B cell (primary cell): ENCODE data around the gene FBLN2. TPM values are rescaled to one million over a fixed set of nuclear protein-coding genes. Genes with fewer than 3 reads are reported as not detected.

Source experiments
- ATAC-seq: fragments of 200-7000 bp; cut with Tn5 transposase; one replicate; pipeline ENCODE4 v1.10.0; 2021; ENCODE audit warnings: low read depth, mild to moderate bottlenecking, moderate number of reproducible peaks, moderate library complexity
- CTCF ChIA-PET: fragments of 350-600 bp; sonication (Branson Sonifier 250); formaldehyde crosslinking; loops from one replicate; lab custom pipeline; 2021; ENCODE audit warnings: antibody characterized with exemption, inconsistent platforms; lab: Charles Lee
- POLR2A ChIA-PET: fragments of 350-600 bp; sonication (Branson Sonifier 250); formaldehyde crosslinking; loops from one replicate; lab custom pipeline; 2021; ENCODE audit warnings: antibody characterized with exemption; lab: Charles Lee
- DNase-seq: peaks from one replicate; pipeline ENCODE4 v3.0.0; 2013
- H2AFZ ChIP-seq: 2 replicates; pipeline ENCODE4 v1.6.1; 2012; ENCODE audit warnings: mild to moderate bottlenecking, low read depth, low read length; ENCODE audit not compliant: insufficient read depth, poor library complexity, severe bottlenecking
- H3K27ac ChIP-seq, 2 donors: 1 replicate in 1 of 2; 2 replicates in 1 of 2; pipeline ENCODE4 v1.5.1; 2012 to 2013; ENCODE audit warnings: low read length in 2 of 2, mild to moderate bottlenecking in 2 of 2, moderate library complexity in 1 of 2
- H3K27me3 ChIP-seq, 4 experiments: fragments of 200-600 bp in 1 of 4; sonication (generic) in 1 of 4; replicated peaks in 1 of 4; 1 replicate in 2 of 4; 2 replicates in 2 of 4; pipeline versions ENCODE4 v1.6.1 to v1.7.0; 2013 to 2016; ENCODE audit warnings: low read length in 3 of 4, mild to moderate bottlenecking in 2 of 4, mixed read lengths in 1 of 4, moderate library complexity in 1 of 4; ENCODE audit not compliant: insufficient read depth in 4 of 4, control insufficient read depth in 3 of 4; ENCODE audit errors: control extremely low read depth in 1 of 4
- H3K36me3 ChIP-seq, 2 experiments: replicated peaks in 1 of 2; 1 replicate in 1 of 2; 2 replicates in 1 of 2; pipeline versions ENCODE4 v1.6.1 to v1.7.1; 2013; ENCODE audit warnings: low read length in 1 of 2; ENCODE audit not compliant: insufficient read depth in 2 of 2, control insufficient read depth in 1 of 2; ENCODE audit errors: control extremely low read depth in 1 of 2, extremely low read depth in 1 of 2
- H3K4me1 ChIP-seq, 2 donors: fragments of 200-600 bp in 1 of 2; sonication (generic) in 1 of 2; 1 replicate in 1 of 2; 2 replicates in 1 of 2; pipeline versions ENCODE4 v1.5.1 to v1.6.1; 2013 to 2017; ENCODE audit warnings: low read length in 2 of 2; ENCODE audit not compliant: control insufficient read depth in 2 of 2, insufficient read depth in 2 of 2
- H3K4me2 ChIP-seq: replicated peaks from 2 replicates; pipeline ENCODE3; 2012; ENCODE audit warnings: mild to moderate bottlenecking, low read depth, low read length; ENCODE audit not compliant: poor library complexity, severe bottlenecking
- H3K4me3 ChIP-seq, 5 experiments: fragments of 200-600 bp in 1 of 5; sonication (generic) in 1 of 5; 1 replicate in 3 of 5; 2 replicates in 2 of 5; pipeline versions ENCODE4 v1.5.1 to v1.7.0; 2011 to 2016; ENCODE audit warnings: low read length in 4 of 5, mild to moderate bottlenecking in 4 of 5, low read depth in 2 of 5, control low read depth in 1 of 5, moderate library complexity in 1 of 5; ENCODE audit not compliant: insufficient read depth in 1 of 5; ENCODE audit errors: control extremely low read depth in 1 of 5, extremely low read depth in 1 of 5
- H3K79me2 ChIP-seq: fragments of 200-600 bp; sonication (generic); one replicate; pipeline ENCODE4 v1.6.0; 2016; ENCODE audit warnings: low read length; ENCODE audit not compliant: control insufficient read depth, insufficient read depth
- H3K9ac ChIP-seq: fragments of 200-600 bp; sonication (generic); 2 replicates; pipeline ENCODE4 v1.6.1; 2017; ENCODE audit warnings: mild to moderate bottlenecking, low read length, moderate library complexity
- H3K9me3 ChIP-seq, 3 donors: one replicate each; pipeline versions ENCODE4 v1.6.1 to v1.7.1; 2013; ENCODE audit warnings: low read length in 2 of 3; ENCODE audit not compliant: control insufficient read depth in 2 of 3, insufficient read depth in 1 of 3; ENCODE audit errors: control extremely low read depth in 1 of 3
- H4K20me1 ChIP-seq: 2 replicates; pipeline ENCODE4 v1.6.0; 2012; ENCODE audit warnings: mild to moderate bottlenecking, low read length; ENCODE audit not compliant: insufficient read depth, control insufficient read depth, poor library complexity, severe bottlenecking
- H3K27ac Mint-ChIP-seq: one replicate; pipeline ENCODE4 v1.8.0; 2021; ENCODE audit warnings: mixed read lengths
- H3K27me3 Mint-ChIP-seq: one replicate; pipeline ENCODE4 v1.8.0; 2021; ENCODE audit warnings: mixed read lengths
- H3K4me1 Mint-ChIP-seq: one replicate; pipeline ENCODE4 v1.8.0; 2021; ENCODE audit warnings: mixed read lengths
- H3K4me3 Mint-ChIP-seq: one replicate; pipeline ENCODE4 v1.8.0; 2021; ENCODE audit warnings: mixed read lengths
- H3K9me3 Mint-ChIP-seq: one replicate; pipeline ENCODE4 v1.8.0; 2022; ENCODE audit warnings: mixed read lengths; ENCODE audit not compliant: insufficient read depth
- EZH2 ChIP-seq: IDR thresholded peaks from 2 replicates; pipeline ENCODE4 v1.6.1; 2012; ENCODE audit warnings: borderline replicate concordance, low read depth, mild to moderate bottlenecking, moderate library complexity, low read length; ENCODE audit not compliant: insufficient read depth, poor library complexity, severe bottlenecking
- WGBS: methylation state at CpG from one replicate; pipeline ENCODE4 v1.1.5; 2013; ENCODE audit warnings: missing lambda C conversion rate; ENCODE audit not compliant: insufficient coverage; 5-methylcytosine and 5-hydroxymethylcytosine counted together
- intact Hi-C: fragments of 100-400 bp; cut with micrococcal nuclease; formaldehyde crosslinking; loops from one replicate; pipeline ENCODE4 v1.10.0; 2022
- polyA plus RNA-seq: library from polyadenylated mRNA; depleted of rRNA; stranded (reverse); fragments of >200 nt; gene quantifications from 2 replicates; pipeline ENCODE4 v1.2.3, GENCODE V29; 2012
- total RNA-seq, 2 donors: library from RNA; stranded (reverse); fragments of 120-200 nt in 1 of 2; gene quantifications; 1 replicate in 1 of 2; 2 replicates in 1 of 2; pipeline versions ENCODE4 v1.2.3 to v1.2.4, GENCODE V29; 2013 to 2022
- TF ChIP-seq, protein P1 (sequence below): fragments of 200-600 bp; IDR thresholded peaks from one replicate; pipeline ENCODE4 v1.8.0; 2022; ENCODE audit warnings: antibody characterized with exemption, mild to moderate bottlenecking

Gene FBLN2
- total and polyA plus RNA-seq, 2 donors (not counting 1 experiment from before 2014, with no cell fraction given): 3.6 to 8.2 TPM

DNA sequence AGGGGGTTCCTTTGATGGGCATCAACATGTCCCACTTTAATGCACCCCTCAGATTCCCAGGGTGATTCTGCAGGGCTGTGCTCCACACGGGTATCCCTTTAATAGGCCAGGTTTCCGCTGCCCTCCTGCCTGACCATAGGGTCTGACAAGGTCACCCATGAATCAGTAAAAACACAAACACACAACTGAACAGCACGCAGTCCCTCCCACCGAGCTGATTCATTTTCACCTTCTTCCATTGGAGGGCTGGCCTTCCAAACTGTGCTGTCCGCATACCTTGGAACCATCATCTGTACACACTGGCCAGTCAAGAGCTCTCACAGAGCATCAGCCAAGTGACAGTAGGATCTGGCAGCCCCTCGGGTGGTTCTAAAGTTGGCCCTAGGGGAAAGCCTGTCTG, 93.7 kb downstream of the FBLN2 start:
- no peaks in the 10 kb centered on the region for H3K9me3 ChIP-seq
- TF ChIP-seq, protein P1, sequence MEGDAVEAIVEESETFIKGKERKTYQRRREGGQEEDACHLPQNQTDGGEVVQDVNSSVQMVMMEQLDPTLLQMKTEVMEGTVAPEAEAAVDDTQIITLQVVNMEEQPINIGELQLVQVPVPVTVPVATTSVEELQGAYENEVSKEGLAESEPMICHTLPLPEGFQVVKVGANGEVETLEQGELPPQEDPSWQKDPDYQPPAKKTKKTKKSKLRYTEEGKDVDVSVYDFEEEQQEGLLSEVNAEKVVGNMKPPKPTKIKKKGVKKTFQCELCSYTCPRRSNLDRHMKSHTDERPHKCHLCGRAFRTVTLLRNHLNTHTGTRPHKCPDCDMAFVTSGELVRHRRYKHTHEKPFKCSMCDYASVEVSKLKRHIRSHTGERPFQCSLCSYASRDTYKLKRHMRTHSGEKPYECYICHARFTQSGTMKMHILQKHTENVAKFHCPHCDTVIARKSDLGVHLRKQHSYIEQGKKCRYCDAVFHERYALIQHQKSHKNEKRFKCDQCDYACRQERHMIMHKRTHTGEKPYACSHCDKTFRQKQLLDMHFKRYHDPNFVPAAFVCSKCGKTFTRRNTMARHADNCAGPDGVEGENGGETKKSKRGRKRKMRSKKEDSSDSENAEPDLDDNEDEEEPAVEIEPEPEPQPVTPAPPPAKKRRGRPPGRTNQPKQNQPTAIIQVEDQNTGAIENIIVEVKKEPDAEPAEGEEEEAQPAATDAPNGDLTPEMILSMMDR: no peak
- no peak for TF ChIP-seq EZH2
- H3K4me1 Mint-ChIP-seq: peaks cover 6% of the 10 kb centered on the region
- no peak overlapping the region for H3K4me2 ChIP-seq
- peaks cover 26% of the 10 kb centered on the region for H3K27me3 Mint-ChIP-seq
- peaks cover 4% of the 10 kb centered on the region in 2 donors for H3K4me1 ChIP-seq
- DNase-seq (no peak), ATAC-seq (no peak)
- CTCF ChIA-PET: interaction anchor here (0.9 to 12.4 kb wide), 2 partner anchors 14 to 145 kb away, joined by 3 to 286 read pairs; no protein-coding TSS in a partner anchor
- no peaks in the 10 kb centered on the region for H3K79me2 ChIP-seq
- H3K9ac ChIP-seq: no peak overlapping the region
- intact Hi-C loops: no loop called here
- no peak overlapping the region for H3K27ac ChIP-seq
- H3K4me3 Mint-ChIP-seq: no peak overlapping the region
- H3K36me3 ChIP-seq: no peaks in the 10 kb centered on the region
- no peak overlapping the region for H3K27ac Mint-ChIP-seq
- POLR2A ChIA-PET: no interaction called here
- no peaks in the 10 kb centered on the region for H3K9me3 Mint-ChIP-seq
- H3K27me3 ChIP-seq: peaks cover 0 to 9% (median 2%) of the 10 kb centered on the region in 4 experiments
- no peaks in the 10 kb centered on the region for H4K20me1 ChIP-seq
- H3K4me3 ChIP-seq: no peak overlapping the region
- no peak overlapping the region for H2AFZ ChIP-seq
- 95% methylated on average over 6 of the region's 6 CpGs for WGBS

DNA sequence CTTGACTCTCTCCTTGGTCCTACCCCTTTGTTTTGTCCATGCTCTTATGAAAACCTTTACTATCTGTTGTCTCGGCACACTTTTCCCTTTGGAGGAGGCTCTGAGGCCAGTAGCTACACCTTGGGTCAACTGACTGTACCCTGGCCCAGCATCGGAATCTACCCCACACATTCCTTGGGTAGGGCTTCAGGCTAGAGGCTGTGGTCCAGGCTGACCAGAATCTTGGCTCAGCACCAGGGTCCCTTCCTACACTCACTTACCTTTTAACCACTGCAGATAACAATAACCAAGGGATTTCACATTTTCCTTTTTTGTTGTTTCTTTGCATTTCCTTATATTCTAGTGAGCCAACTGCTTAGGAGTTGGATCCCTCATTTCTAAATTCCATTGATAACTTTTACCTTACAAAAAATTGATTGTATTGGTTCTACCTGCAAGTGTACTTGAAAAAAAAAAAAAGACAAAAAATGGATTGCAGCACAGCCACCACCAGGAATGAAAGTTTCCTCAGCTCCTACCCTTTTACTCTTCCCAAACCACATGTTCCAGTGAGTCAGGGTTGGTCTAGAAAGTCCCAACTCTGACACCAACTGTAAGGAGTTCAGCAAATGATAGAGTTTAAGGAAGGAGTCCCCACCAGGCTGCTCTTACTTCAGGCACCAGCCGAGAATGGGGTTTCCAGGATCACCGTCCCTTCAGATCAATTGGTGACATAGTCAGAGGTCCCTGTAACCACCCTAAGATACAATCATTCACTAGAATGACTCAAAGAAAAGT, 95.6 kb downstream of the FBLN2 start:
- no peak overlapping the region for H3K4me3 Mint-ChIP-seq
- WGBS: 89% methylated on average over 2 of the region's 4 CpGs
- DNase-seq (no peak), ATAC-seq (no peak)
- H3K4me1 Mint-ChIP-seq: peaks cover 15% of the 10 kb centered on the region
- no peak overlapping the region for H3K9ac ChIP-seq
- peaks cover 33% of the 10 kb centered on the region for H3K27me3 Mint-ChIP-seq
- no peaks in the 10 kb centered on the region for H3K9me3 ChIP-seq
- ChIA-PET POLR2A (no interaction called here), CTCF (interaction anchor here (12.4 kb wide), 1 partner anchor 147 kb away, joined by 286 read pairs; no protein-coding TSS in a partner anchor)
- TF ChIP-seq EZH2: no peak
- TF ChIP-seq, protein P1: no peak
- no peak overlapping the region for H3K4me2 ChIP-seq
- no peak overlapping the region for H3K27ac ChIP-seq
- peaks cover 12 to 13% of the 10 kb centered on the region in 2 donors for H3K4me1 ChIP-seq
- H3K79me2 ChIP-seq: no peaks in the 10 kb centered on the region
- no peaks in the 10 kb centered on the region for H3K9me3 Mint-ChIP-seq
- intact Hi-C loops: no loop called here
- no peaks in the 10 kb centered on the region for H3K36me3 ChIP-seq
- H3K27ac Mint-ChIP-seq: no peak overlapping the region
- no peaks in the 10 kb centered on the region for H4K20me1 ChIP-seq
- peaks cover 0 to 22% (median 7%) of the 10 kb centered on the region in 4 experiments for H3K27me3 ChIP-seq
- no peak overlapping the region for H2AFZ ChIP-seq
- H3K4me3 ChIP-seq: no peak overlapping the region
